Transverse colon (tissue), 4 donors: ENCODE measurements around the gene PPP2R5B. TPM values are rescaled to one million over a fixed set of nuclear protein-coding genes. Genes with fewer than 3 reads are reported as not detected.

Source experiments
- DNase-seq: peaks from one replicate; pipeline ENCODE4 v3.0.0-alpha.2; 2019
- H3K27ac ChIP-seq, 4 donors: fragments of 200-600 bp; sonication (generic); 2 replicates each; pipeline ENCODE4 v1.5.1; 2016 to 2018; ENCODE audit warnings: inconsistent platforms in 4 of 4
- H3K27me3 ChIP-seq: fragments of 200-600 bp; sonication (generic); 2 replicates; pipeline ENCODE4 v1.5.1; 2017; ENCODE audit warnings: inconsistent platforms
- H3K36me3 ChIP-seq, 4 donors: fragments of 200-600 bp; sonication (generic); 2 replicates each; pipeline ENCODE4 v1.5.1; 2017 to 2019; ENCODE audit warnings: inconsistent platforms in 4 of 4
- H3K4me1 ChIP-seq, 4 donors: fragments of 200-600 bp; sonication (generic); 2 replicates each; pipeline ENCODE4 v1.5.1; 2017 to 2020; ENCODE audit warnings: inconsistent platforms in 4 of 4
- H3K4me3 ChIP-seq, 4 donors: fragments of 200-600 bp; sonication (generic); 1 replicate in 1 of 4; 2 replicates in 3 of 4; pipeline versions ENCODE4 v1.5.1 to v1.6.1; 2017 to 2019; ENCODE audit warnings: inconsistent platforms in 4 of 4
- H3K9me3 ChIP-seq, 2 donors: fragments of 200-600 bp; sonication (generic); 2 replicates each; pipeline ENCODE4 v1.5.1; 2017 to 2019; ENCODE audit warnings: inconsistent platforms in 2 of 2
- EP300 ChIP-seq: sonication (generic); formaldehyde crosslinking; IDR thresholded peaks from one replicate; pipeline ENCODE4 v1.6.1; 2017; ENCODE audit warnings: antibody characterized with exemption, low read depth
- POLR2A ChIP-seq: fragments of 450-650 bp; IDR thresholded peaks from one replicate; pipeline ENCODE4 v1.6.1; 2016; ENCODE audit warnings: antibody characterized with exemption, mild to moderate bottlenecking, moderate library complexity
- POLR2AphosphoS5 ChIP-seq, 3 donors: sonication (generic); formaldehyde crosslinking; IDR thresholded peaks; one replicate each; pipeline ENCODE4 v1.6.1; 2016; ENCODE audit warnings: antibody characterized with exemption in 3 of 3
- WGBS, 2 donors: methylation state at CpG; one replicate each; pipeline ENCODE4 v1.1.5; 2018; ENCODE audit warnings: low coverage in 1 of 2; 5-methylcytosine and 5-hydroxymethylcytosine counted together
- in situ Hi-C, 4 donors: fragments of 200-750 bp; cut with MboI; loops; one replicate each; pipeline versions ENCODE4 v1.15.0 to v1.15.1; 2017; ENCODE audit warnings: low sequenced_read_pairs in 3 of 4, low pct_ligation_motif_present in 1 of 4, low pct_unique_long_range_greater_than_20kb in 1 of 4
- intact Hi-C: fragments of 100-400 bp; cut with DNase I; formaldehyde crosslinking; loops from one replicate; pipeline ENCODE4 v1.15.1; 2023; ENCODE audit warnings: low total_unique reads
- total RNA-seq, 4 donors: library from RNA; depleted of rRNA; stranded (reverse); fragments of >200 nt; gene quantifications; one replicate each; pipeline ENCODE4 v1.1.0, GENCODE V29; 2016
- TF ChIP-seq, protein P1 (sequence below), 5 experiments: fragments of 200-600 bp in 3 of 5; fragments of 450-650 bp in 2 of 5; sonication (generic) in 3 of 5; IDR thresholded peaks; 1 replicate in 2 of 5; 2 replicates in 3 of 5; pipeline ENCODE4 v1.5.1; 2016 to 2017; ENCODE audit warnings: antibody characterized with exemption in 5 of 5, inconsistent platforms in 3 of 5, mild to moderate bottlenecking in 2 of 5, moderate library complexity in 1 of 5

Gene PPP2R5B
- total RNA-seq, 4 donors from 2014 or later: 16.7 to 38.1 (median 26.8) TPM

- no peak for DNase-seq
- in situ Hi-C loops (no loop called here), intact Hi-C loops (no loop called here)
- Histone ChIP-seq H3K9me3 (no peaks in the 10 kb centered on the region), H3K4me1 (no peaks in the 10 kb centered on the region), H3K36me3 (peaks cover 0 to 23% (median 8%) of the 10 kb centered on the region in 4 donors), H3K27me3 (no peaks in the 10 kb centered on the region), H3K4me3 (no peak overlapping the region), H3K27ac (no peak overlapping the region)
- 82% methylated on average over 25 of the region's 27 CpGs; no CpG with 5 or more reads in 1 of the 2 donors for WGBS, 2 donors
- no peak for TF ChIP-seq POLR2AphosphoS5 (IDR thresholded peaks at IDR 0.05)
- no peak for TF ChIP-seq POLR2A
- TF ChIP-seq, protein P1, sequence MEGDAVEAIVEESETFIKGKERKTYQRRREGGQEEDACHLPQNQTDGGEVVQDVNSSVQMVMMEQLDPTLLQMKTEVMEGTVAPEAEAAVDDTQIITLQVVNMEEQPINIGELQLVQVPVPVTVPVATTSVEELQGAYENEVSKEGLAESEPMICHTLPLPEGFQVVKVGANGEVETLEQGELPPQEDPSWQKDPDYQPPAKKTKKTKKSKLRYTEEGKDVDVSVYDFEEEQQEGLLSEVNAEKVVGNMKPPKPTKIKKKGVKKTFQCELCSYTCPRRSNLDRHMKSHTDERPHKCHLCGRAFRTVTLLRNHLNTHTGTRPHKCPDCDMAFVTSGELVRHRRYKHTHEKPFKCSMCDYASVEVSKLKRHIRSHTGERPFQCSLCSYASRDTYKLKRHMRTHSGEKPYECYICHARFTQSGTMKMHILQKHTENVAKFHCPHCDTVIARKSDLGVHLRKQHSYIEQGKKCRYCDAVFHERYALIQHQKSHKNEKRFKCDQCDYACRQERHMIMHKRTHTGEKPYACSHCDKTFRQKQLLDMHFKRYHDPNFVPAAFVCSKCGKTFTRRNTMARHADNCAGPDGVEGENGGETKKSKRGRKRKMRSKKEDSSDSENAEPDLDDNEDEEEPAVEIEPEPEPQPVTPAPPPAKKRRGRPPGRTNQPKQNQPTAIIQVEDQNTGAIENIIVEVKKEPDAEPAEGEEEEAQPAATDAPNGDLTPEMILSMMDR (IDR thresholded peaks at IDR 0.05): no peak
- TF ChIP-seq EP300: no peak
Observed at GRCh38 chr11:64934682-64935358, 10.3 kb downstream of the PPP2R5B start.

GRCh38 chr11:64935359-64936081, 11.0 kb downstream of the PPP2R5B start, which contains the start of gene GPHA2:
Gene GPHA2 (minus strand): TSS chr11:64935893. CDS start chr11:64935460, 433 bp downstream.
- Histone ChIP-seq H3K4me1 (no peaks in the 10 kb centered on the region), H3K27me3 (no peaks in the 10 kb centered on the region), H3K4me3 (no peak within 1 kb of the TSS), H3K9me3 (no peaks in the 10 kb centered on the region), H3K36me3 (peaks cover 0 to 19% (median 7%) of the 10 kb centered on the region in 4 donors), H3K27ac (no peak within 1 kb of the TSS)
- intact Hi-C loops: no loop called here
- 71% methylated on average over 14 of the region's 14 CpGs; no CpG with 5 or more reads in 1 of the 2 donors for WGBS, 2 donors
- no peak for TF ChIP-seq POLR2A
- no peak for TF ChIP-seq EP300
- no peak for TF ChIP-seq POLR2AphosphoS5 (IDR thresholded peaks at IDR 0.05)
- TF ChIP-seq, protein P1 (IDR thresholded peaks at IDR 0.05): no peak
- no peak for DNase-seq
- in situ Hi-C loops: no loop called here

- DNase-seq: no peak
- Histone ChIP-seq H3K4me3 (no peak overlapping the region), H3K27ac (no peak overlapping the region), H3K4me1 (no peaks in the 10 kb centered on the region), H3K9me3 (no peaks in the 10 kb centered on the region), H3K36me3 (peaks cover 0 to 8% (median 2%) of the 10 kb centered on the region in 4 donors), H3K27me3 (no peaks in the 10 kb centered on the region)
- 75 to 80% methylated on average over 2 to 4 of the region's 4 CpGs for WGBS, 2 donors
- in situ Hi-C loops: no loop called here
- intact Hi-C loops: no loop called here
- no peak for TF ChIP-seq POLR2AphosphoS5 (IDR thresholded peaks at IDR 0.05)
- TF ChIP-seq EP300: no peak
- TF ChIP-seq, protein P1 (IDR thresholded peaks at IDR 0.05): no peak
- TF ChIP-seq POLR2A: no peak
Observed at GRCh38 chr11:64936539-64936938, 12.1 kb downstream of the PPP2R5B start.

DNA sequence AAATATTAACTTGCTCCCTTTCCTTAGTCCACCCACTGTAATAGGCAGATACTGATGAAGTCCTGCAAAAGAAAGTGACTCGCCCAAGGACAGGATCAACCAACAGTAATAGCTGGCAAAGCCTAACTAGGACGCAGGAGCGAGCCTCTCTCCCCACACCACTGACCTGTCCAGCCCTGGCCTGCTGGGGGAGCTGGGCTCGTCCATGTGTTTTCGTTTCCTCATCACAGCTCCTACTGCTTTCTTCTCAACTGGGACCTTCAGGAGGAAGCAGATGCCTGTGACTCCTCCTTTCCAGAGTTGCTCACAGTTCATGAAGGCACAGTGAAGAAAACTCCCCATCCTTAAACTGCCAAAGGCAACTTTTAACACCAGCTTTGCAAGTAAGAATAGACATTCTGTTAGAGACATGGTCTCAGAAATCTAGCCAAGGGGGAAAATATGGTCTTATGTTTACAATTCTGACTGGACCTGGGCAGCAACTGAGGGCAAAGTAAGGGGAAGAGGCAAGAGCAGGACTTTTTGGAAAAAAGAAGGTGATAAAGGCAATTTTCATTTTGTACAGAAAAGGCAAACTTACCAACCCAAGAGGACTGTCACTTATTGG, 22.8 kb downstream of the PPP2R5B start:
- Histone ChIP-seq H3K27ac (no peak overlapping the region), H3K36me3 (no peaks in the 10 kb centered on the region), H3K4me3 (no peak overlapping the region), H3K27me3 (no peaks in the 10 kb centered on the region), H3K9me3 (no peaks in the 10 kb centered on the region), H3K4me1 (no peaks in the 10 kb centered on the region)
- DNase-seq: no peak
- WGBS, 2 donors: 67 to 80% methylated on average over 1 to 5 of the region's 5 CpGs
- intact Hi-C loops: no loop called here
- no peak for TF ChIP-seq EP300
- in situ Hi-C loops: no loop called here
